Mucosa of stomach (tissue), 1 donor: ENCODE results near the gene CNTNAP2.

ENCODE experiments used
- H3K27me3 ChIP-seq: one replicate; pipeline ENCODE4 v1.7.0; 2013; ENCODE audit warnings: mild to moderate bottlenecking, low read length; ENCODE audit not compliant: control insufficient read depth, insufficient read depth
- H3K36me3 ChIP-seq: one replicate; pipeline ENCODE4 v1.7.0; 2013; ENCODE audit warnings: low read length; ENCODE audit not compliant: control insufficient read depth, insufficient read depth
- H3K4me1 ChIP-seq: one replicate; pipeline ENCODE4 v1.7.0; 2013; ENCODE audit warnings: mild to moderate bottlenecking, low read length; ENCODE audit not compliant: control insufficient read depth, insufficient read depth
- H3K4me3 ChIP-seq: one replicate; pipeline ENCODE4 v1.7.0; 2013; ENCODE audit warnings: low read length
- H3K9ac ChIP-seq: one replicate; pipeline ENCODE4 v1.7.0; 2013; ENCODE audit warnings: mild to moderate bottlenecking, low read length, moderate library complexity
- H3K9me3 ChIP-seq: one replicate; pipeline ENCODE4 v1.7.0; 2013; ENCODE audit warnings: mild to moderate bottlenecking, low read length, moderate library complexity; ENCODE audit not compliant: control insufficient read depth
- donor health status: Pancreatic carcinoma.

Gene CNTNAP2

DNA sequence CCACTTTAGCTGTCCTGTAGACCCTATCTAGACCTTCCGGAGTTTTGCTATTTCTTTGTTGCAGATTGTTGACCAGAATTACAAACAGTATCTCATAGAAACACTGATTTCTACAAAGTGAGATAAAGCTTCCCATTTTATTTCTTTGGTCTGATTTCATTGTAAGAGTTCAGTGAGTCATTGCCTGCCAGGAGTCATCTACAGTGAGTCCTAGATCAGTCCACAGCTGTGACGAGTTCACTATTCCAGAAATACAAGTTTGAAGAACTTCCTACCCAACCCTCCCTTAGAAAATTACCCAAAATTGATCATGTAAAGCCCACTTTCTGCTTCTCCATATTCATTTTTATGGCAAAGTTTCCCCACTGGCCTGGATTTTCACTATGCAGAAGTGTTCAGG is 905.5 kb downstream of the CNTNAP2 start:
- no peaks in the 10 kb centered on the region for H3K36me3 ChIP-seq
- H3K9me3 ChIP-seq, result no peaks in the 10 kb centered on the region
- no peak overlapping the region for H3K4me3 ChIP-seq
- H3K4me1 ChIP-seq, result no peaks in the 10 kb centered on the region
- H3K27me3 ChIP-seq, result no peaks in the 10 kb centered on the region
- no peak overlapping the region for H3K9ac ChIP-seq

DNA sequence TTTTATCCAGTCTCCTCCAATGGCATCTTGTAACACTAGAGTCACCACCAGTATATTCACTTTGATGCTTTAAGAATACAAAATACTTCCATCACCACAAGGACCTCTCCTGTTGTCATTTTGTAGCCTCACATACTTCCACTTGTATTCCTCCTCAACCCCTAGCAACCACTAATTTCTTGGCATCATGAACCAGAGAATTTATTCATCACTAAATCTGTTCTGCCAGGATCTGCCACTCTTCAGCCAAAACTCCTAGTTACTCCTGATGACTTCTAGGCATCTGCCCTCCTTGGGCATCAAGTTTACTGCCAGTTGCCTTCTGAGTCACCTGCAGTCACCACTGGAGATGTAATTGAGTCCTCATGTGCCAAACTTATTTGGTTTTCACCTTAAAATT is 906.8 kb downstream of the CNTNAP2 start:
- Histone ChIP-seq H3K9me3 (no peaks in the 10 kb centered on the region), H3K27me3 (no peaks in the 10 kb centered on the region), H3K4me1 (no peaks in the 10 kb centered on the region), H3K9ac (no peak overlapping the region), H3K4me3 (no peak overlapping the region), H3K36me3 (no peaks in the 10 kb centered on the region)

DNA sequence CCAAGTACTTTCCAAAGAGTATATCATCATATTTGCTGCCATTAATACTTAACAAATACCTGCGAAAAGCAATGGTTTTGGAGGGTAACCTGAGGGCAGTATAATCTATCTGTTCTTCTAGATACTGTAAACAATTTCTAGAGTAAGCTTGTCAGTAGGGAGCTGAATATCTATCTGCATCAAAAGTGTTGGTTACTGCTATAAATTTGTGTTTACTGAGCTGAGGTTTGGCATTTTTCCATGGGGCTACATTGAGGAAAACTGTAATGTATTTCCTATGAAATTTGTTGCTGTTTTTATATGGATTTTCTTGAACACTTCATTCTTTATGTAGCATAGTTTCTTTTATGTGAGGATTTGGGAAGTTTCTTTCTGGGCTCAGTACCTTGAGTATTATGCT is 913.4 kb downstream of the CNTNAP2 start:
- Histone ChIP-seq H3K36me3 (no peaks in the 10 kb centered on the region), H3K9ac (no peak overlapping the region), H3K4me3 (no peak overlapping the region), H3K27me3 (no peaks in the 10 kb centered on the region), H3K4me1 (no peaks in the 10 kb centered on the region), H3K9me3 (no peaks in the 10 kb centered on the region)

DNA sequence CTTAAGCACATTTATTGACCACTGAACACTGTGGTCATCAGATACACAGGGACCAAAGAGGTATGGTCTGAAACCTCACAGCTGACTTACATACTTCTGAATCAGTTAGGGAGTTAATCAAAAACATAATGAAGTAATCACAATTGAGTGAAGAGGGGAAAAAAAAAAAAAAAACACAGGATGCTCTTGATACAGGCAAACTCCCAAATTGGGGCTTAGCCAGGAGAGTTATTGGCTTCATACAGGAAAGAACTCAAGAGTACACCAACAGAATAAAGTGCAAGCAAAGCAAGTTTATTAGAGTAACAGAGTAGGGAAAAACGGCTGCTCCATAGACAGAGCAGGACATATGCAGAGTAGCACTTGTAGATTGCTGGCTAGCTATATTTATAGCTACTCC is 917.0 kb downstream of the CNTNAP2 start:
- H3K36me3 ChIP-seq, result no peaks in the 10 kb centered on the region
- no peaks in the 10 kb centered on the region for H3K9me3 ChIP-seq
- H3K4me3 ChIP-seq, result no peak overlapping the region
- no peaks in the 10 kb centered on the region for H3K4me1 ChIP-seq
- no peak overlapping the region for H3K9ac ChIP-seq
- no peaks in the 10 kb centered on the region for H3K27me3 ChIP-seq

DNA sequence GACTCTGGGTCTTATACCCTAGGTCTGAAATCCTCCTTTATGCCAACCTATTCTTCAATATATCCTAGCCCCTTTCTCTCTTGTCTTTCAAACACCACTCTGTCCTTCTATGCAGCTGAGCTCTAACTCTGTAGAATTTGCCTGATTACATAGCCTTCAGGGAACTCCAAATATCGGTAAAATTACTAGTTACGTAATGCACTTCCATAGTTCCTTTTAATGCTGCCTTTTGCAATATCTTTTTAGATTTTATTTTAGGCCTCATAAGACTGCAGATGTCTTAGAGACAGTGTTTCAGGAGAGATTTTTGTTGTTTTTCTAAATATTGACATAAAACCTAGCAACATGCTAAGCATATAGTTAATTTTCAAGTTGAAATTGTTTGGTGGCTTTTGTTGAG is 924.8 kb downstream of the CNTNAP2 start:
- Histone ChIP-seq H3K9ac (no peak overlapping the region), H3K36me3 (no peaks in the 10 kb centered on the region), H3K27me3 (no peaks in the 10 kb centered on the region), H3K9me3 (no peaks in the 10 kb centered on the region), H3K4me1 (no peaks in the 10 kb centered on the region), H3K4me3 (no peak overlapping the region)

DNA sequence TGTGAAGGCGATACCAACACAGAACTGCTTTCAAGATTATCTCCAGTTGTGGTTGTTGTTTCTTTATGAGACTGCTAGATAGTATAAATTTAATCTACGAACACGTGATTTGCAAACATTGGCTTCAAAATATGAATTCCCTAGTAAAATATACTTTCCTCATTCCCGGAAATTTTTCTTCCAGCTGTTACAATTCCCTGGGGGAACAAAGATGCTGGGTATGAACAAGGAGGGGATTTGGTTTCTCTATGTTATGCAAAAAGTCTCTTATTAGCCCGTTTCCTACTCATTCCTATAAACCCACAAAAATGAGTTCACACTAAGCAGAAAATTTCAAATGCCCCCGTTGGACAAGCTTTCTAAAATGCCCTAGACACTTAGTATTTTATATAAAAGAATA is 928.3 kb downstream of the CNTNAP2 start:
- Histone ChIP-seq H3K9me3 (no peaks in the 10 kb centered on the region), H3K9ac (no peak overlapping the region), H3K4me1 (no peaks in the 10 kb centered on the region), H3K4me3 (no peak overlapping the region), H3K36me3 (no peaks in the 10 kb centered on the region), H3K27me3 (no peaks in the 10 kb centered on the region)

DNA sequence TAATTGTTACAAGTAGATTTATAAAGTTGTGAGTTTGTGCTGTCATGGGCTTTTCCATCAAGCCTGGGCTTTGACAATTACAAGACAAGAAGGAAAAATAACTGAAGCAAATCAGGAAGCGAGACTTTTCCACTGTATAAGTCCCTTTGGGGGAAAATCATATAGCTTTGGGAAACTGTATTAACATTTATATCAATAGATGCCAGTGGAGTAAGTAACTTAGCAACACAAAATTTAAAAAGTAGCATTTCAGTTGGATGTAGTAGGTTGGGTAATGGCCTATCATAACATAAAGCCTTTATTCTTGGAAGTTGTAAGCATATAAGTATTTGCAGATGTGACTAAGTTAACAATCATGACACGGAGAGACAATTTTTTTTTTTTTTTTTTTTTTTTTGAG is 931.1 kb downstream of the CNTNAP2 start:
- no peaks in the 10 kb centered on the region for H3K36me3 ChIP-seq

DNA sequence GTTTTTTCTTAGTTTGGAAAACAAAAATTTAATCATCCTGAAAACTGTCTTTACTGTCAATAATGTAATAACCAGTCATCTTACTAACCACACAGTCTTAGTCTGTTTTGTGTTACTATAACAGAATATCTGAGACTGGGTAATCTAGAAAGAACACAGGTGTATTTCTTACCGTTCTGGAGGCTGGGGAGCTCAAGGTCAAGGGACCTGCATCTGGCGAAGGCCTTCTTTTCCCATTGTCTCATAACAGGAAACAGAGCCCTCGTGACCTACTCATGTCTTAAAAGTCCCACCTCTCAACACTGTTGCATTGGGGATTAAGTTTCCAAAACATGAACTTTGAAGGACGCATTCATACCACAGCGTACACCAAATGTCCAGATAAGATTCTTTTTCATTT is 932.3 kb downstream of the CNTNAP2 start:
- Histone ChIP-seq H3K9me3 (no peaks in the 10 kb centered on the region), H3K36me3 (no peaks in the 10 kb centered on the region), H3K27me3 (no peaks in the 10 kb centered on the region), H3K9ac (no peak overlapping the region), H3K4me1 (no peaks in the 10 kb centered on the region), H3K4me3 (no peak overlapping the region)

More for the DNA sequence above, 931.1 kb downstream of the CNTNAP2 start:
- Histone ChIP-seq H3K9ac (no peak overlapping the region), H3K27me3 (no peaks in the 10 kb centered on the region), H3K4me3 (no peak overlapping the region), H3K9me3 (no peaks in the 10 kb centered on the region), H3K4me1 (no peaks in the 10 kb centered on the region)

DNA sequence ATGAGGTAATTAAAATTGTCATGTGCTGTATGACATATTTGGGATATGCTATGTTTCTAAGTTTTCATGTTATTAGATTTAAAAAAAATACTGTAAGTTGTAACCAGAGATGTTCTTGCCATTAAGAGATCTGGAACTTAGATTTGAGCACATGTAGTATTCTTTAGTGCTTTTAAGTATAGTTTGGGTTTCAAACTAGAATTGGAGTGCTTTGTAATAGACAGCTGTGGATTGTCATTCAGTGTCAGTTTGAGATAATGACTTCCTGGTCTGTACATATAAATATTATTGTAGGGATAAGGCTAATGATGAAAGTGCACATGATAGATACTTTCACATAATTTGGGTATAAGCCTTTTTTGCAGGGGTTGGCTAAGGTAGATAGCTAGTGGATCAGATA is 936.2 kb downstream of the CNTNAP2 start:
- Histone ChIP-seq H3K4me1 (no peaks in the 10 kb centered on the region), H3K4me3 (no peak overlapping the region), H3K27me3 (no peaks in the 10 kb centered on the region), H3K36me3 (no peaks in the 10 kb centered on the region), H3K9ac (no peak overlapping the region), H3K9me3 (no peaks in the 10 kb centered on the region)

DNA sequence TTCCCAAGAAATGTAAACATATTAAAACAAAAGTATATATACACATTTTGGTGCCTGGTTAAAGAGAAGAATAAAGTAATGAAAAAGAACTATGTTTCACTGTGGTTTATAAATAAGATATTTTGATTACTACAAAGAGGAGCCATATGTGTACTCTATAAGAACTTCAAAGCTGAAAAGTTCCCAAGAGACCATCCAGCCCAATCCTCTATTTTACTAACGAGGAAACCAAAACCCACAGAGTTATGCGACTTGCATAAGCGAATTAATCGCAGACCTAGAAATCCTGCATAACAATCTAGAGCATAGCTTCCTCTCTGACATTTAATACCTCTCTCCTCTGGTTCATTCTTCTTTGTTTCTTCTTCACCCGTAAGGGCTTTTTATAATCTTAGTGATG is 937.1 kb downstream of the CNTNAP2 start:
- Histone ChIP-seq H3K9ac (no peak overlapping the region), H3K36me3 (no peaks in the 10 kb centered on the region), H3K4me3 (no peak overlapping the region), H3K9me3 (no peaks in the 10 kb centered on the region), H3K4me1 (no peaks in the 10 kb centered on the region), H3K27me3 (no peaks in the 10 kb centered on the region)

DNA sequence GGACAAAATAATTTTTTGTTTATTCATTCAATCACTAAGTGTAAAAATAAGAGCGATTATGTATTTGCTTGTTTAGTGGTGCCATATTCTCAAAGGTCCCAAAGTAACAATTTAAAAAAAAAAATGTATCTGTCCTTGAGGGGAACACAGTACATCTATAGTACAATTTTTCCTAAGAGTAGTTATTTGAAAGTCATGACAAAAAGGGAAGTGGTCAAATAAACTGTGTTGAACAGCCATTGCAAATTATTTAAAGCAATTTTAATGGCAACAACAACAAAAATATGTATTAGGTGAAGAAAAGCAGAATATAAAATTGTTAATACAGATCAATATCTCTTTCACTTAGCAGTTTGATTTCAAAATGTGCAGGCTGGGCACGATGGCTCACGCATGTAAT is 943.5 kb downstream of the CNTNAP2 start:
- no peaks in the 10 kb centered on the region for H3K27me3 ChIP-seq
- H3K4me1 ChIP-seq, result no peaks in the 10 kb centered on the region
- H3K9ac ChIP-seq, result no peak overlapping the region
- no peaks in the 10 kb centered on the region for H3K9me3 ChIP-seq
- no peaks in the 10 kb centered on the region for H3K36me3 ChIP-seq
- no peak overlapping the region for H3K4me3 ChIP-seq

DNA sequence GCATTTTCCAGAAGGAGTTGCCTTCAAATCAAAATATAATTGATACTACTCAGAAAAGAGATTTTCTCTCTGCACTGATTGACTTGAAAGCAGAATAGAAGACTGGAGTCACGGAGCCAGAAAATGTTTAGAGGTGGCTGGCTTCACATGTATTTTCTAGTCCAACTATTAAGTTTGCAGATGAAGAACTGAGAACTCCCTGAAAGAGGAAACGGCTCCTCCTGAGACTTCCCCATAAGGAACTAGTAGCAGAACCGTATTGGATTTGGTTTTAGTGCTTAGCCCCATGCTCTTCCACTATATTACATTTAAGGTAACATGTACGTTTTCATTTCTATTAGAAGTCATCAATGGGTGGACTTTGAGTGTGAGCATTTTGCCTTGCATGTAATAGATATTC is 946.3 kb downstream of the CNTNAP2 start:
- H3K4me1 ChIP-seq, result no peaks in the 10 kb centered on the region
- no peak overlapping the region for H3K4me3 ChIP-seq
- no peaks in the 10 kb centered on the region for H3K27me3 ChIP-seq
- no peak overlapping the region for H3K9ac ChIP-seq
- no peaks in the 10 kb centered on the region for H3K9me3 ChIP-seq
- H3K36me3 ChIP-seq, result no peaks in the 10 kb centered on the region

DNA sequence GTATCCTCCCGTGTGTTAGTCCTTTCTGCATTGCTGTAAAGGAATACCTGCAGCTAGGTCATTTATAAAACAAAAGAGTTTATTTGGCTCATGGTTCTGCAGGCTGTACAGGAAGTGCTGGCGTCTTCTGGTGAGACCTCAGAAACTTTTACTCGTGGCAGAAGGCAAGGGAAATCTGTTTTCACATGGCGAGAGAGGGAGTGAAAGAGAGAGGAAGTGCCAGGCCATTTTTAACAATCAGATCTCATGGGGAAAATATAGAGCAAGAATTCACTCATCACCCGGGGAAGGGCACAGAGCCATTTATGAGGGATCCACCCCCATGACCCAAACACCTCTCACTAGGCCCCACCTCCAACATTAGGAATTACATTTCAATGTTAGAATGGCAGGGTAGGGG is 952.2 kb downstream of the CNTNAP2 start:
- no peaks in the 10 kb centered on the region for H3K9me3 ChIP-seq

More for the DNA sequence above, 952.2 kb downstream of the CNTNAP2 start:
- Histone ChIP-seq H3K9ac (no peak overlapping the region), H3K36me3 (no peaks in the 10 kb centered on the region), H3K4me1 (no peaks in the 10 kb centered on the region), H3K27me3 (no peaks in the 10 kb centered on the region), H3K4me3 (no peak overlapping the region)
